Left lobe of liver (tissue), 2 donors: Measurements from ENCODE around the gene CXCL14. TPM values are rescaled to one million over a fixed set of nuclear protein-coding genes. Genes with fewer than 3 reads are reported as not detected.

Experiments used
- ATAC-seq: fragments of 200-7000 bp; cut with Tn5 transposase; one replicate; pipeline ENCODE4 v1.9.1; 2020; ENCODE audit warnings: mild to moderate bottlenecking, moderate library complexity
- DNase-seq: peaks from one replicate; pipeline ENCODE4 v3.0.0-alpha.2; 2020; ENCODE audit warnings: low spot score
- total RNA-seq: library from RNA; stranded (reverse); gene quantifications from one replicate; pipeline ENCODE4 v1.2.1, GENCODE V29; 2021
- donor health status: DM: no; HTN: no; CAD: no; lungs with moderate emphysema.
- donor health status: DM: no; HTN: yes; CAD: no.

Gene CXCL14
- 4.8 TPM for total RNA-seq

GRCh38 chr5:135578685-135579341 lies at the start of gene CXCL14:
CXCL14 (minus strand) TSS chr5:135578991; CDS start chr5:135578778, 213 bp downstream.
- ATAC-seq (peak; percentile 37), DNase-seq (no peak)

GRCh38 chr5:135626636-135627035 lies 47.8 kb upstream of the CXCL14 start:
- no peak for ATAC-seq
- DNase-seq: no peak

- ATAC-seq (no peak), DNase-seq (no peak)
Observed at GRCh38 chr5:135625961-135626360, 47.2 kb upstream of the CXCL14 start.

- no peak for ATAC-seq
- DNase-seq: no peak
Observed at GRCh38 chr5:135625486-135625885, 46.7 kb upstream of the CXCL14 start.

GRCh38 chr5:135625061-135625460 lies 46.3 kb upstream of the CXCL14 start:
- ATAC-seq (no peak), DNase-seq (no peak)

GRCh38 chr5:135623186-135623715 lies 44.5 kb upstream of the CXCL14 start:
- DNase-seq (no peak), ATAC-seq (no peak)

GRCh38 chr5:135615581-135616260 lies 36.9 kb upstream of the CXCL14 start:
- ATAC-seq: no peak
- no peak for DNase-seq

GRCh38 chr5:135615171-135615570 lies 36.4 kb upstream of the CXCL14 start:
- no peak for DNase-seq
- ATAC-seq: no peak

- ATAC-seq: no peak
- DNase-seq: peak; percentile 5
Observed at GRCh38 chr5:135609981-135610380, 31.2 kb upstream of the CXCL14 start.

- DNase-seq: no peak
Observed at GRCh38 chr5:135608761-135609443, 30.1 kb upstream of the CXCL14 start.

GRCh38 chr5:135608361-135608760 lies 29.6 kb upstream of the CXCL14 start:
- no peak for ATAC-seq
- DNase-seq: no peak

More at GRCh38 chr5:135608761-135609443, 30.1 kb upstream of the CXCL14 start:
- ATAC-seq: no peak

GRCh38 chr5:135606431-135606830 lies 27.6 kb upstream of the CXCL14 start:
- ATAC-seq (no peak), DNase-seq (no peak)

- ATAC-seq (no peak), DNase-seq (no peak)
Observed at GRCh38 chr5:135605221-135605620, 26.4 kb upstream of the CXCL14 start.

GRCh38 chr5:135604056-135604455 lies 25.3 kb upstream of the CXCL14 start:
- no peak for ATAC-seq
- no peak for DNase-seq

- no peak for DNase-seq
Observed at GRCh38 chr5:135602882-135603721, 24.3 kb upstream of the CXCL14 start.

GRCh38 chr5:135601466-135601865 lies 22.7 kb upstream of the CXCL14 start:
- DNase-seq: no peak
- ATAC-seq: no peak

More at GRCh38 chr5:135602882-135603721, 24.3 kb upstream of the CXCL14 start:
- no peak for ATAC-seq

GRCh38 chr5:135600971-135601381 lies 22.2 kb upstream of the CXCL14 start:
- DNase-seq (no peak), ATAC-seq (no peak)

- no peak for ATAC-seq
- no peak for DNase-seq
Observed at GRCh38 chr5:135600152-135600570, 21.4 kb upstream of the CXCL14 start.

- ATAC-seq (no peak), DNase-seq (no peak)
Observed at GRCh38 chr5:135599421-135600151, 20.8 kb upstream of the CXCL14 start.
